ENCODE measurements around the gene HPS5.

The HPS5 gene

GRCh38 chr11:18230859-18231258, 91.1 kb downstream of the HPS5 start:
- DNase-seq = no peak

- no peak for DNase-seq
Observed at GRCh38 chr11:18229501-18229900, 92.4 kb downstream of the HPS5 start.
